Thoracic aorta (tissue), 2 donors: ENCODE data around the gene GAPDHS. TPM values are rescaled to one million over a fixed set of nuclear protein-coding genes. Genes with fewer than 3 reads are reported as not detected.

Experiments used
- ATAC-seq: fragments of 150-250 bp; one replicate; pipeline ENCODE4 v1.8.0; 2017; ENCODE audit warnings: low read depth; ENCODE audit not compliant: insufficient number of reproducible peaks, low FRiP score
- DNase-seq: peaks from one replicate; pipeline ENCODE4 v3.0.0-alpha.2; 2020; ENCODE audit warnings: low spot score
- H3K27ac ChIP-seq, 2 donors: fragments of 200-600 bp; sonication (generic); 1 replicate in 1 of 2; 2 replicates in 1 of 2; pipeline ENCODE4 v1.5.1; 2016; ENCODE audit warnings: mild to moderate bottlenecking in 2 of 2, moderate library complexity in 2 of 2
- H3K27me3 ChIP-seq: fragments of 200-600 bp; sonication (generic); replicated peaks from 2 replicates; pipeline ENCODE4 v1.6.0; 2016; ENCODE audit warnings: mild to moderate bottlenecking; ENCODE audit not compliant: insufficient read depth
- H3K36me3 ChIP-seq: fragments of 200-600 bp; sonication (generic); one replicate; pipeline ENCODE4 v1.5.1; 2016
- H3K4me1 ChIP-seq, 2 donors: fragments of 200-600 bp; sonication (generic); 1 replicate in 1 of 2; 2 replicates in 1 of 2; pipeline versions ENCODE4 v1.5.1 to v1.6.0; 2016; ENCODE audit warnings: low read depth in 2 of 2, mild to moderate bottlenecking in 1 of 2; ENCODE audit not compliant: control insufficient read depth in 1 of 2
- H3K4me3 ChIP-seq: fragments of 200-600 bp; sonication (generic); 2 replicates; pipeline ENCODE4 v1.5.1; 2016; ENCODE audit warnings: mild to moderate bottlenecking
- H3K9me3 ChIP-seq: fragments of 200-600 bp; sonication (generic); 2 replicates; pipeline ENCODE4 v1.5.1; 2016
- total RNA-seq, 2 donors: library from RNA; depleted of rRNA; stranded (reverse); fragments of >200 nt; gene quantifications; one replicate each; pipeline versions ENCODE4 v1.1.0 to v1.2.3, GENCODE V29; 2016
- TF ChIP-seq, protein P1 (sequence below): fragments of 200-600 bp; sonication (generic); IDR thresholded peaks from one replicate; pipeline ENCODE4 v1.5.1; 2019; ENCODE audit warnings: antibody characterized with exemption

The GAPDHS gene
- total RNA-seq, 2 donors from 2014 or later = not detected

DNA sequence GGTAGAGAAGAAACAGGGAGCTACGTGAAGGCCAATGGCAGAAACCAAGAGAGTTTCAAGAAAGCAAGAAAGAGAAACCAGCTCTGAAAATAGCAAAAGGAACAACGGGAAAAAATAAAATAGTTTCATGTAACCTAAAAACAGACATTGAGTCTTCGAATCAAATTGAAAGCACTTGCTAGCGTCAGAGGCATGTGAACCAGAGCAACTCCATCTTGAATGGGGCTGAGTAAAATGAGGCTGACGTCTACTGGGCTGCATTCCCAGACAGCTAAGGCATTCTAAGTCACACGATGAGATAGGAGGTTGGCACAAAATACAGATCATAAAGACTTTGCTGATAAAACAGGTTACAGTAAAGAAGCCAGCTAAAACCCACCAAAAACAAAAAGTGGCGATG lies 45.5 kb downstream of the GAPDHS start:
- Histone ChIP-seq H3K9me3 (peaks cover 19% of the 10 kb centered on the region), H3K4me1 (no peaks in the 10 kb centered on the region), H3K27ac (no peak overlapping the region), H3K4me3 (no peak overlapping the region), H3K36me3 (no peaks in the 10 kb centered on the region), H3K27me3 (no peaks in the 10 kb centered on the region)
- TF ChIP-seq, protein P1, sequence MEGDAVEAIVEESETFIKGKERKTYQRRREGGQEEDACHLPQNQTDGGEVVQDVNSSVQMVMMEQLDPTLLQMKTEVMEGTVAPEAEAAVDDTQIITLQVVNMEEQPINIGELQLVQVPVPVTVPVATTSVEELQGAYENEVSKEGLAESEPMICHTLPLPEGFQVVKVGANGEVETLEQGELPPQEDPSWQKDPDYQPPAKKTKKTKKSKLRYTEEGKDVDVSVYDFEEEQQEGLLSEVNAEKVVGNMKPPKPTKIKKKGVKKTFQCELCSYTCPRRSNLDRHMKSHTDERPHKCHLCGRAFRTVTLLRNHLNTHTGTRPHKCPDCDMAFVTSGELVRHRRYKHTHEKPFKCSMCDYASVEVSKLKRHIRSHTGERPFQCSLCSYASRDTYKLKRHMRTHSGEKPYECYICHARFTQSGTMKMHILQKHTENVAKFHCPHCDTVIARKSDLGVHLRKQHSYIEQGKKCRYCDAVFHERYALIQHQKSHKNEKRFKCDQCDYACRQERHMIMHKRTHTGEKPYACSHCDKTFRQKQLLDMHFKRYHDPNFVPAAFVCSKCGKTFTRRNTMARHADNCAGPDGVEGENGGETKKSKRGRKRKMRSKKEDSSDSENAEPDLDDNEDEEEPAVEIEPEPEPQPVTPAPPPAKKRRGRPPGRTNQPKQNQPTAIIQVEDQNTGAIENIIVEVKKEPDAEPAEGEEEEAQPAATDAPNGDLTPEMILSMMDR = no peak
- ATAC-seq (no peak), DNase-seq (no peak)

DNA sequence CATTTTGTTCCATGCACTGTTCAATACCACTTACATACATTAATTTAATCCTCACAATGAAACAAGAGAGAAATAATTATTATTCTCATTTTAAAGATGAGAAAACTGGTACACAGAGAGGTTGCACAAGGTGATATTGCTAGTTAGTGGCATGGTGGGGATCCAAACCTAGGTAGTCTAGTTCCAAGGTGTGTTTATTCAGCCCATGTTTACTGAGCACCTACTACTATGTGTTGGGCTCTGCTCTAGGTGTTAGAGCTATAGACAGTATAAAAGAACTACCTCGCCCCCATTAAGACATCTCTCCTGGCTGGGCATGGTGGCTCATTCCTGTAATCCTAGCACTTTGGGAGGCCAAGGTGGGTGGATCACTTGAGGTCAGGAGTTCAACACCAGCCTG lies 49.5 kb downstream of the GAPDHS start:
- H3K4me1 ChIP-seq = no peaks in the 10 kb centered on the region
- no peaks in the 10 kb centered on the region for H3K27me3 ChIP-seq
- no peak overlapping the region for H3K27ac ChIP-seq
- DNase-seq (no peak), ATAC-seq (no peak)
- no peaks in the 10 kb centered on the region for H3K36me3 ChIP-seq
- TF ChIP-seq, protein P1 = no peak
- no peak overlapping the region for H3K4me3 ChIP-seq
- no peaks in the 10 kb centered on the region for H3K9me3 ChIP-seq

DNA sequence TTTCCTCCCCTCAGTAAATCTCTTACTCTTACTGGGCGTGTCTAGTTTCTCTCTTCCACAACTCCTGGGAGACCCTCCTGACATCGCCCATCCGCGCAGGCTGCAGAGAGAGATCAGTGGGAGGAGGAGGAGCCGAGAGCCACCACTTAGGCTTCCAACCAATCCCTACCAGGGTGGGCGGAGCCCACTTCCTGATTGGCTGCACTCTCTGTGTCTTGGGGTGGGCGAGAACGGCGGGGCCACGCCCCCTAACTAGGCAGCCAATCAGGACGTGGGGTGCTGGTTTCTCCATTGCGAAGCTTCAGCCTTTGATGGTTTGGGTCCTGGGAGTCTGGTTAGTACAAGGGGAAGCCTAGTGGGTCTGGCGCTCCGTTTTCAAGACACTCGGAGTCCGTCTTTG lies 52.6 kb downstream of the GAPDHS start, which contains the start of gene PMIS2:
TSS of gene PMIS2 (plus strand) at position 326 of the 400 bp plus-strand sequence. CDS start 87 bp downstream, outside the sequence.
- no peak within 1 kb of the TSS for H3K4me3 ChIP-seq
- no peak for ATAC-seq

DNA sequence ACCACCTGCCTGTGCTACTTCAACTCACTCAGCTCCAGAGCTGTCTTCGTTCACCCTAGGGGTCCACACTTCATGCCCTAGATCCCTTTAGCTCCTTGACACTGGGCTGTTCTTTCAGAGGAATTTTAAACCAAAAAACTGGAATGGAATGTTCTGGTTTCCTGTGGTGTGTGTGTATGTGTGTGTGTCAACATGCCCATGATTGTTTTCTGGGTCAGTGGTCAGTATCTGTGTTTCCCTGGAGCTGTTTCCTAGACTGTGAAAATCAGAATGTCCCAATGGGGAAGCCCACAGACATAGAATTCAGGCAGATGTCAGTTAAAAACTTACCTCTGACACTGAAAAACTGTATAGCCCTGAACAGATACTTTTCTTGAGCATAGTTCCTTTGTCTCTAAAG lies 54.1 kb downstream of the GAPDHS start:
- Histone ChIP-seq H3K27me3 (no peaks in the 10 kb centered on the region), H3K4me3 (no peak overlapping the region), H3K4me1 (no peaks in the 10 kb centered on the region), H3K36me3 (no peaks in the 10 kb centered on the region), H3K9me3 (no peaks in the 10 kb centered on the region), H3K27ac (no peak overlapping the region)
- TF ChIP-seq, protein P1 = no peak
- DNase-seq = no peak
- no peak for ATAC-seq

More for the DNA sequence above, 52.6 kb downstream of the GAPDHS start, which contains the start of gene PMIS2:
- Histone ChIP-seq H3K4me1 (no peaks in the 10 kb centered on the region), H3K27me3 (no peaks in the 10 kb centered on the region), H3K27ac (no peak within 1 kb of the TSS), H3K36me3 (no peaks in the 10 kb centered on the region), H3K9me3 (no peaks in the 10 kb centered on the region)
- TF ChIP-seq, protein P1 = no peak
- DNase-seq = no peak

DNA sequence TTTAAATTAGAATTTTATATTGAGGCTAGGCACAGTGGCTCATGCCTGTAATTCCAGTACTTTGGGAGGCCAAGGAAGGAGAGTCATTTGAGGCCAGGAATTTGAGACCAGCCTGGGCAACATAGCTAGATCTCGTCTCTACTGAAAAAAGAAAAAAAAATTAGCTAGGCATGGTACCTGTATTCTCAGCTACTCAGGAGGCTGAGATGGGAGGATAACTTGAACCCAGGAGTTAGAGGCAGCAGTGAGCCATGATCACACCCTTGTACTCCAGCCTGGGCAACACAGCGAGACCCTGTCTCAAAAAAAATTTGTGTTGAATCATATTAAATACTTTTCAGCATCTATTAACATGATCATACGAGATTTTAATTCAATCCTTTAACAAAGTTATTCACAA lies 57.6 kb downstream of the GAPDHS start:
- H3K4me3 ChIP-seq = no peak overlapping the region
- H3K9me3 ChIP-seq = no peaks in the 10 kb centered on the region
- no peaks in the 10 kb centered on the region for H3K4me1 ChIP-seq
- no peak for ATAC-seq
- DNase-seq = no peak
- H3K27ac ChIP-seq = no peak overlapping the region
- no peaks in the 10 kb centered on the region for H3K36me3 ChIP-seq
- TF ChIP-seq, protein P1 = no peak
- H3K27me3 ChIP-seq = no peaks in the 10 kb centered on the region
